HUES64 (cell line): ENCODE results near the gene PSG6. TPM values are rescaled to one million over a fixed set of nuclear protein-coding genes. Genes with fewer than 3 reads are reported as not detected.
"Not testable (repeated sequence)": the region's sequence is repeated elsewhere in the genome, so short reads cannot be mapped to it uniquely, and the experiment has no call there.

ENCODE experiments used
- H3K27ac ChIP-seq: 2 replicates; pipeline ENCODE4 v1.7.0; 2013; ENCODE audit warnings: low read depth, low read length, inconsistent platforms
- H3K27me3 ChIP-seq: 2 replicates; pipeline ENCODE4 v1.6.1; 2013; ENCODE audit warnings: mild to moderate bottlenecking, low read length; ENCODE audit not compliant: insufficient read depth
- H3K36me3 ChIP-seq: 2 replicates; pipeline ENCODE4 v1.6.1; 2013; ENCODE audit warnings: mild to moderate bottlenecking, low read length; ENCODE audit not compliant: insufficient read depth
- H3K4me1 ChIP-seq: 2 replicates; pipeline ENCODE4 v1.6.1; 2013; ENCODE audit warnings: mild to moderate bottlenecking, low read length, moderate library complexity; ENCODE audit not compliant: insufficient read depth
- H3K4me3 ChIP-seq: 2 replicates; pipeline ENCODE4 v1.5.1; 2013; ENCODE audit warnings: mild to moderate bottlenecking, low read length, moderate library complexity
- H3K9ac ChIP-seq: 2 replicates; pipeline ENCODE4 v1.6.1; 2013; ENCODE audit warnings: mild to moderate bottlenecking, low read depth, low read length
- H3K9me3 ChIP-seq: 2 replicates; pipeline ENCODE4 v1.6.1; 2013; ENCODE audit warnings: low read depth, low read length; ENCODE audit not compliant: insufficient read depth
- WGBS: fragments of 150-250, 120-280 bp; methylation state at CpG from one replicate; pipeline ENCODE4 v1.1.7; 2013; ENCODE audit warnings: missing lambda C conversion rate; 5-methylcytosine and 5-hydroxymethylcytosine counted together
- polyA plus RNA-seq, 2 experiments: library from polyadenylated mRNA; stranded (reverse); fragments of 50-300 nt; gene quantifications; one replicate each; pipeline ENCODE4 v1.2.3, GENCODE V29; 2013

Gene PSG6
- polyA plus RNA-seq (2013, experiment 1 of 2): not detected
- polyA plus RNA-seq (2013, experiment 2 of 2): not detected

DNA sequence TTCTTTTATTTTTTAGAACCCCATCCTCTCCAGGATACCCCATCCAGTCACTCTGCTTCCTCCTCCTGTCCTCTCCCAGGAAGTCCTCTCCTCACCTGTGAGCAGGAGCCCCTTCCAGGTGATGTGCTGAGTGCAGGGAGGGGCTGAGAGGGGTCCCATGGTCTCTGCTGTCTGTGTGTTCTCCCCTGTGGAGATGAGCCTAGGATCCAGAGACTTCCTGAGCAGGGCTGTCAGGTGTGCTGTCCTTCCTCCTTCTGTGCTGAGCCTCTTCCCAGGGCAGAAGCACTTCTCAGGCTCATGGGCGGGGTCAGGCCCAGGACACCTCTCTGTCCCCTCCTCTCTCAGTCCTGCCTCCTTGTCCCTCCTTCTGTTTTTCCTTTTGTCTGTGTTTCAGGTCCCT, at the start of gene PSG6:
Gene PSG6 (minus strand): TSS at position 261 of the 400 bp plus-strand sequence. CDS start 102 bp downstream, at position 159.
- not testable (repeated sequence) for H3K9me3 ChIP-seq, H3K36me3 ChIP-seq, H3K4me1 ChIP-seq, H3K27me3 ChIP-seq, H3K27ac ChIP-seq, H3K4me3 ChIP-seq, H3K9ac ChIP-seq
- WGBS: 70% methylated on average over 1 of the region's 1 CpG

DNA sequence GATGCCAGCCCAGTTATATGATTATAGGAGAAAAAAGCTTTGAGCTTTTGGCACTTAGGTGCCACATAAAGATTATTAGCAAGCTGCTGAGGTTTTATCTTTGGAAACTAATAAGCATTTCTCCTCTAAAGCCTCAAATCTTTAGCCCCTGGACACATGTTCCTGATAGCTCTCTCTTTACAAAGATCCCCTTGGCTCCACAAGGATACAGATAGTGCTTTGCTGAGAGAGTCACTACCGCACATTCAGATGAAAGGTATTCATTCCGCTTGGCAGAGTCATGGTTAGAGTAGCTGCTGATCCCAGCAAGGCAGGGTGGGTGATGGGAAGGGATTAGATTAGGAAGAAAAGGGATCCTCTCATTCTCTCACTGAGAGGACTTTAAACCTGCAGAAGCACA, 47.5 kb upstream of the PSG6 start:
- Histone ChIP-seq H3K36me3 (no peaks in the 10 kb centered on the region), H3K4me1 (no peaks in the 10 kb centered on the region), H3K27ac (no peak overlapping the region), H3K9ac (no peak overlapping the region), H3K9me3 (peaks cover 9% of the 10 kb centered on the region; the same call in 1 of the 2 replicates), H3K4me3 (no peak overlapping the region), H3K27me3 (no peaks in the 10 kb centered on the region)
- 93% methylated on average over 2 of the region's 2 CpGs for WGBS

DNA sequence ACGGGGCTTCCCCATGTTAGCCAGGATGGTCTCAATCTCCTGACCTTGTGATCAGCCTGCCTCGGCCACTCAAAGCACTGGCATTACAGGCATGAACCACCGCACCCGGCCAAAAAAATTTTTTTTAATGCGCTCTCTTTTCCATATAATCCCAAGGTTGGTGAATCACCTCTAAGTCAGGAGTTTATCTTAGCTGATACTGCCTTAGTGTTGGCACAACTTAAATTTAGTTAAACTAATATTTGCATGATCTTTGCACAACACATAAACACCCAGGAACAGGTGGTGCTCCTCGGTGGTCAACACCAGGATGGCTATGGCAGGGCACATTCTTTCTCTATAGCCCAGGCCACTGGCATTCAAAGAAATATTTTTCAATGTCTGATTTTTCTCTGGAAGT, 43.4 kb upstream of the PSG6 start:
- H3K27ac ChIP-seq: no peak overlapping the region
- H3K27me3 ChIP-seq: no peaks in the 10 kb centered on the region
- no peaks in the 10 kb centered on the region for H3K36me3 ChIP-seq
- H3K9me3 ChIP-seq: peaks cover 5% of the 10 kb centered on the region; the same call in 1 of the 2 replicates
- no peaks in the 10 kb centered on the region for H3K4me1 ChIP-seq
- no peak overlapping the region for H3K4me3 ChIP-seq
- no peak overlapping the region for H3K9ac ChIP-seq
- WGBS: 93% methylated on average over 6 of the region's 6 CpGs

DNA sequence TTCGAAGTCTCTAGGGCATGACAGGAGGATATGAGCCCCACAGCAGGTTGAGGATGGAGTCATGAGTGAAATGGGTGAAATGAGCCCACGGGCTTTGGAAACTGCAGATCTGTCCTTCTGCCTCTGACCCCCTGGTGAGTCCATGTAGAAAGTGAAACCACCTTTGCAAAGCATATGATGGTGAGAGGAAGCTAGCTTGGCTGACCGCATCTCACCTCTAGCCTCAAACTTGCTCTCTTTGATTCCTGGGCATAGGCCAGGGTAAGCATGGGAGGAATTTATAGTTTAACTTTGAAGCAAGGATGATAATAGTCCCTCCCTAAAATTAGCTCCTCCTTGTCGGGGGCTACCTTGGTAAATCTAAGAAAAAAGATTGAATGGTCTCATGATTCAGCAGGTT, 34.4 kb upstream of the PSG6 start:
- 85% methylated on average over 4 of the region's 4 CpGs for WGBS
- H3K9me3 ChIP-seq, H3K27me3 ChIP-seq, H3K4me3 ChIP-seq, H3K27ac ChIP-seq, H3K4me1 ChIP-seq, H3K36me3 ChIP-seq, H3K9ac ChIP-seq: not testable (repeated sequence)

DNA sequence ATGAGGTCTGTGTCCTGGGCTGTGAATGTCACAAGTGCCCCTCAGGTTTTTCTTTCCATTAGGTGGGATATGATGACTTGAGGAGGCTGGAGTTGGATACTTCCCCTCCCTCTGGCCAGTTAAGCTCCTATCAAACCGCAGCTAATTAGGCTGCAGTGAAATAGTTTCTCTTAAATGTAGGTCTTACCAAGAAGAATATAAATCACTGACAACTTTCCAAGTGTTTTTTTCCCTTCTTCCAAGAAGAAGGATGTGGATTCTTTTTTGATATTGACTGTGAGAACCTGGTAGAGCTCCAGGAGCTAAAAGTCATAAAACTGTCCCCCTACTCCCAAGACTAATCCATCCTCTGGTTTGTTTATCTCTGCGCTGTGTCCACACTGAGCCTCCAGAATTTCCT, 33.8 kb upstream of the PSG6 start:
- 92% methylated on average over 1 of the region's 2 CpGs for WGBS

DNA sequence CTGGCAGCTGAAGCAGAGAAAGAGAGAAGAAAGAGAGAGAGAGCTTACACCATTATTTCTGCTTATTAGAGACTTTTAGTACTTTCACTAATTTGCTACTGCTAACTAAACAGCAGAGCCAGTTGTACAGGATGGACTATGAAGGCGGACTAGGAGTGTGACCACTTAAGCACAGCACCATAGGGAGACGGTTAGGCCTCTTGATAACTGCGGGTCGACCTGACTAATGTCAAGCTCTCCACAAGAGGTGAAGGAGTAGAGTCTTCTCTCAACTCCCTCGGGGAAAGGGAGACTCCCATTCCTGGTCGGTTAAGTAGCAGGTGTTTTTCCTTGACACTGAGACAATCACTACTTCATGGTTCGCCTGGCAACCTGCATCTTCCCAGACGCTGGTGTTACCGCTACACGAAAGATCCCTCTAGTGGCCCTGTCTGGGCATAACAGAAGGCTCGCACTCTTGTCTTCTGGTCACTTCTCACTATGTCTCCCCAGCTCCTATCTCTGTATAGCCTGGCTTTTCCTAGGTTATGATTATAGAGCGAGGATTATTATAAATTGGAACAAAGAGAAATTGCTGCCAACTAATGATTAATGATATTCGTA, 24.6 kb upstream of the PSG6 start:
- H3K4me3 ChIP-seq: no peak overlapping the region
- H3K36me3 ChIP-seq: no peaks in the 10 kb centered on the region
- WGBS: 51% methylated on average over 11 of the region's 13 CpGs
- H3K9me3 ChIP-seq: no peaks in the 10 kb centered on the region
- H3K4me1 ChIP-seq: no peaks in the 10 kb centered on the region
- H3K27ac ChIP-seq: no peak overlapping the region
- H3K27me3 ChIP-seq: no peaks in the 10 kb centered on the region
- no peak overlapping the region for H3K9ac ChIP-seq

More for the DNA sequence above, 33.8 kb upstream of the PSG6 start:
- H3K9me3 ChIP-seq, H3K27me3 ChIP-seq, H3K36me3 ChIP-seq, H3K4me3 ChIP-seq, H3K4me1 ChIP-seq, H3K9ac ChIP-seq, H3K27ac ChIP-seq: not testable (repeated sequence)

DNA sequence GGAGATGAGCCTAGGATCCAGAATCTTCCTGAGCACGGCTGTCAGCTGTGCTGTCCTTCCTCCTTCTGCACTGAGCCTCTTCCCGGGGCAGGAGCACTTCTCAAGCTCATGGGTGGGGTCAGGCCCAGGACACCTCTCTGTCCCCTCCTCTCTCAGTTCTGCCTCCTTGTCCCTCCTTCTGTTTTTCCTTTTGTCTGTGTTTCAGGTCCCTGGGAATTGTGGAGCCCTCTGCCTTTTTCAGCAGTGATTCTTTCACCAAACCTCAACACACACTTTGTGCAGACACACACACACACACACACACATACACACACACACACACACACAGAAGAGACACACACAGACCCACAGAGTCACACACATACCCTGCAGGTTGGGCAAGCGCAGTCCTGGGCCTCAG, 19.4 kb upstream of the PSG6 start, which contains the start of gene PSG7:
Gene PSG7 (minus strand): TSS at position 101 of the 400 bp plus-strand sequence. CDS start 131 bp downstream, outside the sequence.
- not testable (repeated sequence) for H3K36me3 ChIP-seq, H3K27ac ChIP-seq, H3K4me1 ChIP-seq, H3K9ac ChIP-seq, H3K27me3 ChIP-seq, H3K4me3 ChIP-seq, H3K9me3 ChIP-seq
- WGBS: 82% methylated on average over 3 of the region's 3 CpGs

DNA sequence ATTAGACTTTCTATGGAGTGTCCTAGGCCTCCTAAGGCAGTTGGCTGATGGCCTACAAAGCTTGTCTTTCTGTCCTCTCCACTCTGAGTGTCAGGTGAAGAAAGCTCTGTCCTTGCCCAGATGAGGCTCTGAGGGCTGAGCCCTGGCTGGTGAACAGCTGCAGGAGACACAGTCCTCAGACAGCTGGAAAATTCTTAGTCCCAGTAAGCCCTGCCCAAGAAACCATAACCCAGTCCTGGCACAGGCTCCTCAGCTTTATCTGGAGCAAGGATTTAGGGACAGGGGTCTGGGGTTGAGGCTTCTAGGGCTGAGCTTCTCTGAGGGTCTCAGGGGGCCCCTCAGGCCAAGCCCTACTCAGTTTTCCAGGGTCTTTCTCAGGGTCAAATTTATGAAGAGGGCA, 17.0 kb upstream of the PSG6 start:
- not testable (repeated sequence) for H3K27ac ChIP-seq, H3K9me3 ChIP-seq, H3K27me3 ChIP-seq, H3K9ac ChIP-seq, H3K4me1 ChIP-seq, H3K4me3 ChIP-seq, H3K36me3 ChIP-seq

DNA sequence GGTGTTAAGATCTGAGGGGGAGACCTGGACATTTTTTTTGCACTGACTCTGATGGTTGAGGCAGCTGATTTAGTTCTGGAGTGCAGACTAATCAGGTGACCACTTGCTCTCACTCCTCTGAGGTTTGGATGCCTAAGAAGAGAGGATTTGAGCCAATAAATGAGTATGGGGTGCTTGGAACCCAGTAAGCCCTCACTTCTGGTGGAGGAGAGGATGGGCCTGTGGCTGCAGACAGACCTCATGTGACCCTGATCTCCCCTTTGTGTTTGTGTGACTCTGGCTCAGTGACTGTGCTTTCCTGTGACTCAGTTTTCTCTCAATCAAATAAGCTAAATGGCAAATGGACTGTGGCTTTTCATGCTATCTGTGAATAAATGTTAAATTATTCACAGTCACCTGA, 16.5 kb upstream of the PSG6 start:
- H3K36me3 ChIP-seq, H3K27me3 ChIP-seq, H3K4me3 ChIP-seq, H3K27ac ChIP-seq, H3K9ac ChIP-seq, H3K9me3 ChIP-seq, H3K4me1 ChIP-seq: not testable (repeated sequence)

DNA sequence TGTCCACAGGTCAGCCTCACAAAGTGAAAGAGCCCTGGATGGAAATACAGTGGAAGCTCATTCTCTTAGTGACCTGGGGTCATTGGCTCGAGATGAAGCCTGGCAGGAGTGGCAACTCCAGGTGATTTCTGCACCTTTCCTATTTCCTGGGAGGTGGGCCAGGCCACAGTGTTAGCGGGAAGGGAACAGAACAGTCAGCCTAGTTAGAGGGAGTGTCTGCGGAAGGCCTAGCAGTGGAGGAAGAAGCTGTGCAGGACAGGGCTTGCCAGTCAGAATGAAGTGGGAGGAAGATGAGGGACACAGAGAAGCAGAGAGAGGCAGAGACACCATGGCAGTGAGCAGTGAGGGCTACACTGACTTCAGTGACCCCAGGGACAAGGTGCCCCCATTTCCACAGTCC, 15.7 kb upstream of the PSG6 start:
- not testable (repeated sequence) for H3K36me3 ChIP-seq, H3K27me3 ChIP-seq, H3K9ac ChIP-seq, H3K9me3 ChIP-seq, H3K4me1 ChIP-seq, H3K4me3 ChIP-seq, H3K27ac ChIP-seq
- WGBS: 88% methylated on average over 3 of the region's 3 CpGs

DNA sequence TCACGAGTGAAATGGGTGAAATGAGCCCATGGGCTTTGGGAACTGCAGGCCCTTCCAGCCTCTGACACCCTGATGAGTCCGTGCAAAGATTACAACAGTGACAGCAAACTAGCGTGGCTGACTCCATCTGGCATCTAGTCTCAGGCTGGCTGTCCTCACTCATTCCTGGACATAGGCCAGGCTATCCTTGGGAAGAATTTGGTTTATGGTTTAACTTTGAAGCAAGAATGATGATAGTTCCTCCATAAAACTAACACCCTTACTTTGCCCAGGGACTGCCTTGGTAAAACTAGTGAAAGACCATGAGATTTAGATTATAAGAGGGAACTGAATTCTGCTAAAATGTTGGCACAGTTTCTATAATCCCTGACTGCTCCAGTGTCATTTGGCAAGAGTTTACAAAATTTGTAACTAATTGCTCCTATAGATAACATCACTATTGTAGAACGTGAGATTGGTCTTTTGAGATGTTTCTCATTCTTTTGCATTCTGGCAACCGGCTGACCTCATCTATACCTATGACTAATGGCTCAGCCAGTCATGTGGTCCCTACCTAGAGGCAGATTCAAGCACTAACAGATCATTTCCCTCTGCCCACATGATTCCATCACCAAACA, 14.9 kb upstream of the PSG6 start:
- not testable (repeated sequence) for H3K27me3 ChIP-seq, H3K9me3 ChIP-seq, H3K4me3 ChIP-seq, H3K36me3 ChIP-seq, H3K9ac ChIP-seq, H3K27ac ChIP-seq, H3K4me1 ChIP-seq
- WGBS: 83% methylated on average over 5 of the region's 5 CpGs

DNA sequence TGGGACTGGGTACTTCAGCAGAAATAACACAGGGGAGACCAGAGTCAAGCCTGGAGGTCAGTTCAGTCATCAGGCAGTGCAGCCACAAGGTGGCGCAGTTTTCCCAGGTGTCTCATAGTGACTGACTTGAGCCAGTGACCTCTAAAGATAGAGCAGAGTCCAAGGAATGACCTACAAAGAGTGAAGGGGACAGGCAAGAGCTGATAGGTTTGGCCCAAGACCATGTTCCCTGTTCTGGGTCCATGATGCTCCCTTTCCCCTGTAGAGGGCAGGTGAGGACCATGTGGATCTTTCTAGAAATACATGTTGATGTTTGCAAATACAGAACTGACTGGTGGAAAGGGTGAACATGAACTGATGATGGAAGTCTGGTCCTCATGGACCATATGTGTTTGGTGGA, 12.5 kb upstream of the PSG6 start:
- H3K36me3 ChIP-seq, H3K9ac ChIP-seq, H3K4me1 ChIP-seq, H3K27me3 ChIP-seq, H3K27ac ChIP-seq, H3K9me3 ChIP-seq, H3K4me3 ChIP-seq: not testable (repeated sequence)
- 8% methylated on average over 1 of the region's 1 CpG for WGBS
